Measurements from ENCODE around the gene OR2L2. TPM values are rescaled to one million over a fixed set of nuclear protein-coding genes. Genes with fewer than 3 reads are reported as not detected.

The OR2L2 gene, protein sequence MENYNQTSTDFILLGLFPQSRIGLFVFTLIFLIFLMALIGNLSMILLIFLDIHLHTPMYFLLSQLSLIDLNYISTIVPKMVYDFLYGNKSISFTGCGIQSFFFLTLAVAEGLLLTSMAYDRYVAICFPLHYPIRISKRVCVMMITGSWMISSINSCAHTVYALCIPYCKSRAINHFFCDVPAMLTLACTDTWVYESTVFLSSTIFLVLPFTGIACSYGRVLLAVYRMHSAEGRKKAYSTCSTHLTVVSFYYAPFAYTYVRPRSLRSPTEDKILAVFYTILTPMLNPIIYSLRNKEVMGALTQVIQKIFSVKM
- total RNA-seq (under 1 TPM in 3 of 6 donors, not detected in 3; 0.03 to 0.06 (median 0.05) TPM), polyA plus RNA-seq (under 1 TPM in 1 of 2 donors, not detected in 1; 0.07 TPM)

GRCh38 chr1:248029770-248030169 lies at the start of gene OR2L2:
Gene OR2L2 (plus strand): TSS chr1:248030070. CDS start chr1:248038268, 8,198 bp downstream.
- no peaks in the 10 kb centered on the region for H3K9me3 ChIP-seq
- no peak within 1 kb of the TSS for H3K27ac ChIP-seq
- DNase-seq (no peak), ATAC-seq (no peak), FAIRE-seq (no peak)
- H3K27me3 ChIP-seq, result no peaks in the 10 kb centered on the region
- intact Hi-C loops (cut with DNase I), result no loop called here
- H3K4me1 ChIP-seq, result no peaks in the 10 kb centered on the region
- H3K4me3 ChIP-seq, result no peak within 1 kb of the TSS
- WGBS, 2 donors, result 12 to 28% methylated on average over 2 of the region's 2 CpGs
- TF ChIP-seq, protein P1, sequence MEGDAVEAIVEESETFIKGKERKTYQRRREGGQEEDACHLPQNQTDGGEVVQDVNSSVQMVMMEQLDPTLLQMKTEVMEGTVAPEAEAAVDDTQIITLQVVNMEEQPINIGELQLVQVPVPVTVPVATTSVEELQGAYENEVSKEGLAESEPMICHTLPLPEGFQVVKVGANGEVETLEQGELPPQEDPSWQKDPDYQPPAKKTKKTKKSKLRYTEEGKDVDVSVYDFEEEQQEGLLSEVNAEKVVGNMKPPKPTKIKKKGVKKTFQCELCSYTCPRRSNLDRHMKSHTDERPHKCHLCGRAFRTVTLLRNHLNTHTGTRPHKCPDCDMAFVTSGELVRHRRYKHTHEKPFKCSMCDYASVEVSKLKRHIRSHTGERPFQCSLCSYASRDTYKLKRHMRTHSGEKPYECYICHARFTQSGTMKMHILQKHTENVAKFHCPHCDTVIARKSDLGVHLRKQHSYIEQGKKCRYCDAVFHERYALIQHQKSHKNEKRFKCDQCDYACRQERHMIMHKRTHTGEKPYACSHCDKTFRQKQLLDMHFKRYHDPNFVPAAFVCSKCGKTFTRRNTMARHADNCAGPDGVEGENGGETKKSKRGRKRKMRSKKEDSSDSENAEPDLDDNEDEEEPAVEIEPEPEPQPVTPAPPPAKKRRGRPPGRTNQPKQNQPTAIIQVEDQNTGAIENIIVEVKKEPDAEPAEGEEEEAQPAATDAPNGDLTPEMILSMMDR (IDR thresholded peaks at IDR 0.05), result no peak
- no peaks in the 10 kb centered on the region for H3K36me3 ChIP-seq

DNA sequence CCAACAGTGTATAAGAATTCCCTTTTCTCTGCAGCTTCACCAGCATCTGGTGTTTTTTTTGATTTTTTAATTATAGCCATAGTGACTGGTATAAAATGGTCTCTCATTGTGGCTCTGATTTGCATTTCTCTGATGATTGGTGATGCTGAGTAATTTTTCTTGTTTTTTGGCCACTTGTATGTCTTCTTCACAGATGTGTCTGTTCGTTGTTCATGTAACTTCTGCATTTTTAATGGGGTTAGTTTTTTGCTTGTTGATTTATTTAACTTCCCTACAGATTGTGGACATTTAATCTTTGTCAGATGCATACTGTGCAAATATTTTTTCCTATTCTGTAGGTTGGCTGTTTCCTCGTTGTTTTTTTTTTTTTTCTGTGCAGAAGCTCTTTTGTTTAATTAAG lies 36.9 kb upstream of the OR2L2 start:
- no peaks in the 10 kb centered on the region for H3K4me1 ChIP-seq
- intact Hi-C loops (cut with DNase I), result no loop called here
- ATAC-seq, result no peak

DNA sequence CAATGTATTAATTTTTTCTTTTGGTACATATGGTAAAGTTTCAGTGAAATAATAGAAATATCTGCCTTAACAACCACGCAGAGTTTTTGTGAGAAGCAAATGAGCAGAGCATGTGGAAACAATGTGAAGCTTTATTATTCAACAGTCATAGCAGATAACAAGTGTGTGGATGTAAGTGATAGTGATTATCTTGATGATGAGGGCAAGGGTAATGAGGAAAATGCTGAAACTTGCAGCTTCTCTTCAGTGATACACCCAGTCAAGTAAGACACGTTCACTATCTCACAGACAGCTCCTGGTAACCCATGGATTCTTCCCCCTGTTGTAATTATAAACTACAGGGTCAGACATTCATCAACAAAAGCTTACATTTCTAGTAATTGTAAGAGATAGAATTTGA lies 31.1 kb upstream of the OR2L2 start:
- Histone ChIP-seq H3K36me3 (no peaks in the 10 kb centered on the region), H3K4me1 (no peaks in the 10 kb centered on the region), H3K4me3 (no peak overlapping the region), H3K27me3 (no peaks in the 10 kb centered on the region), H3K9me3 (no peaks in the 10 kb centered on the region), H3K27ac (no peak overlapping the region)
- WGBS, 2 donors, result 16 to 31% methylated on average over 2 of the region's 2 CpGs
- TF ChIP-seq, protein P1 (IDR thresholded peaks at IDR 0.05), result no peak
- FAIRE-seq (no peak), DNase-seq (no peak), ATAC-seq (no peak)
- intact Hi-C loops (cut with DNase I), result no loop called here

More for the DNA sequence above, 36.9 kb upstream of the OR2L2 start:
- no peaks in the 10 kb centered on the region for H3K27me3 ChIP-seq
- no peak overlapping the region for H3K27ac ChIP-seq
- FAIRE-seq (no peak), DNase-seq (no peak)
- no peaks in the 10 kb centered on the region for H3K36me3 ChIP-seq
- H3K4me3 ChIP-seq, result no peak overlapping the region
- TF ChIP-seq, protein P1 (IDR thresholded peaks at IDR 0.05), result no peak
- H3K9me3 ChIP-seq, result no peaks in the 10 kb centered on the region
- WGBS, 2 donors, result 31 to 35% methylated on average over 2 of the region's 2 CpGs

GRCh38 chr1:248000169-248000568 lies 29.7 kb upstream of the OR2L2 start:
- FAIRE-seq (no peak), DNase-seq (no peak)

More at GRCh38 chr1:248000169-248000568, 29.7 kb upstream of the OR2L2 start:
- no peaks in the 10 kb centered on the region for H3K4me1 ChIP-seq
- H3K27me3 ChIP-seq, result no peaks in the 10 kb centered on the region
- ATAC-seq, result no peak
- WGBS, 2 donors, result 56 to 78% methylated on average over 1 of the region's 1 CpG
- intact Hi-C loops (cut with DNase I), result no loop called here
- TF ChIP-seq, protein P1 (IDR thresholded peaks at IDR 0.05), result no peak
- no peak overlapping the region for H3K4me3 ChIP-seq
- H3K27ac ChIP-seq, result no peak overlapping the region
- H3K9me3 ChIP-seq, result no peaks in the 10 kb centered on the region
- H3K36me3 ChIP-seq, result no peaks in the 10 kb centered on the region

All from pancreas (tissue), 10 donors.